Measurements from ENCODE around the gene TSHZ3. TPM values are rescaled to one million over a fixed set of nuclear protein-coding genes. Genes with fewer than 3 reads are reported as not detected.

TSHZ3 gene
- 2.6 and 4.1 TPM in 2 replicates for total RNA-seq

GRCh38 chr19:31349160-31349881, at the start of gene TSHZ3:
Gene TSHZ3 (minus strand): TSS chr19:31349436. CDS start chr19:31349219, 217 bp downstream.

